ENCODE results near the gene TBCK. TPM values are rescaled to one million over a fixed set of nuclear protein-coding genes. Genes with fewer than 3 reads are reported as not detected.

TBCK gene
- total and polyA plus RNA-seq, 2 donors (not counting 3 experiments of a cell fraction or from before 2014, with no cell fraction given), result 18.2 to 38.6 TPM

- no peaks in the 10 kb centered on the region for H3K4me1 ChIP-seq (ENCODE audit: control insufficient read depth, extremely low read depth, insufficient read depth, low read length)
- BruUV-seq (replicated peaks), result no TSS peak
- intact Hi-C loops (cut with micrococcal nuclease), result no loop called here
- no peaks in the 10 kb centered on the region for H3K27me3 ChIP-seq (ENCODE audit: control insufficient read depth in 2 of 2, insufficient read depth in 2 of 2, low read length in 2 of 2)
- TF ChIP-seq GATA2 (IDR thresholded peaks at IDR 0.05; ENCODE audit: insufficient read depth, insufficient read length, low read depth, low read length) (no peak), MYC (IDR thresholded peaks at IDR 0.05; ENCODE audit: low read depth, low read length) (no peak), POLR2A (IDR thresholded peaks at IDR 0.05; ENCODE audit: low read depth, low read length) (no peak), JUN (IDR thresholded peaks at IDR 0.05; ENCODE audit: borderline replicate concordance, insufficient read depth, insufficient read length, low read depth) (no peak), MAX (IDR thresholded peaks at IDR 0.05; ENCODE audit: insufficient read depth, insufficient read length) (no peak), FOS (IDR thresholded peaks at IDR 0.05; ENCODE audit: borderline replicate concordance, insufficient read depth, low read length) (no peak)
- no peak for FAIRE-seq
- H4K20me1 ChIP-seq (replicated peaks; ENCODE audit: control insufficient read depth, extremely low read depth, insufficient read depth, low read length), result no peaks in the 10 kb centered on the region
- no peak overlapping the region for H3K27ac ChIP-seq (ENCODE audit: insufficient read depth, low read depth, low read length)
- no peaks in the 10 kb centered on the region for H3K9me1 ChIP-seq (replicated peaks; ENCODE audit: control insufficient read depth, extremely low read depth, insufficient read depth, low read length)
- dilution Hi-C loops (cut with MboI; ENCODE audit: extremely low pct_ligation_motif_present, low sequenced_read_pairs), result no loop called here
- no peak overlapping the region for H3K4me2 ChIP-seq (ENCODE audit: insufficient read depth, low read length)
- DNase-seq (ENCODE audit: low read depth, low spot score), result no peak
- H3K79me2 ChIP-seq (ENCODE audit: control insufficient read depth, insufficient read depth, low read length), result no peaks in the 10 kb centered on the region
- H3K9ac ChIP-seq (replicated peaks; ENCODE audit: extremely low read depth, insufficient read depth, low read length), result no peak overlapping the region
- no peak overlapping the region for H2AFZ ChIP-seq (ENCODE audit: low read depth, low read length)
- no peak overlapping the region for H3K4me3 ChIP-seq (replicated peaks in 1 of 3; ENCODE audit: insufficient read depth in 1 of 3, low read depth in 1 of 3, low read length in 3 of 3)
- H3K36me3 ChIP-seq (ENCODE audit: control insufficient read depth in 2 of 2, extremely low read depth in 1 of 2, insufficient read depth in 2 of 2, low read length in 2 of 2), result no peaks in the 10 kb centered on the region
- no peaks in the 10 kb centered on the region for H3K9me3 ChIP-seq (replicated peaks; ENCODE audit: control insufficient read depth, insufficient read depth, low read length)
- POLR2A ChIA-PET, result no interaction called here
- CTCF ChIA-PET, result no interaction called here
Observed at GRCh38 chr4:106194801-106195200, 121.2 kb downstream of the TBCK start.

GRCh38 chr4:106192131-106192530 lies 123.9 kb downstream of the TBCK start:
- H3K27me3 ChIP-seq (ENCODE audit: control insufficient read depth in 2 of 2, insufficient read depth in 2 of 2, low read length in 2 of 2), result no peaks in the 10 kb centered on the region
- no peak for TF ChIP-seq GATA2 (IDR thresholded peaks at IDR 0.05; ENCODE audit: insufficient read depth, insufficient read length, low read depth, low read length)
- TF ChIP-seq JUN (IDR thresholded peaks at IDR 0.05; ENCODE audit: borderline replicate concordance, insufficient read depth, insufficient read length, low read depth), result no peak
- no peak for TF ChIP-seq POLR2A (IDR thresholded peaks at IDR 0.05; ENCODE audit: low read depth, low read length)
- no peak for TF ChIP-seq EZH2 (IDR thresholded peaks at IDR 0.05; ENCODE audit: borderline replicate concordance, low read depth, low read length, severe bottlenecking)
- no peak for TF ChIP-seq POLR2AphosphoS5 (IDR thresholded peaks at IDR 0.05; ENCODE audit: insufficient read depth, low read depth, low read length)
- no peak for TF ChIP-seq MAX (IDR thresholded peaks at IDR 0.05; ENCODE audit: insufficient read depth, insufficient read length)
- TF ChIP-seq MYC (IDR thresholded peaks at IDR 0.05; ENCODE audit: low read depth, low read length), result no peak
- H3K4me1 ChIP-seq (ENCODE audit: control insufficient read depth, extremely low read depth, insufficient read depth, low read length), result no peaks in the 10 kb centered on the region
- no peaks in the 10 kb centered on the region for H3K36me3 ChIP-seq (ENCODE audit: control insufficient read depth in 2 of 2, extremely low read depth in 1 of 2, insufficient read depth in 2 of 2, low read length in 2 of 2)
- H3K27ac ChIP-seq (ENCODE audit: insufficient read depth, low read depth, low read length), result no peak overlapping the region
- H3K9ac ChIP-seq (replicated peaks; ENCODE audit: extremely low read depth, insufficient read depth, low read length), result no peak overlapping the region
- H2AFZ ChIP-seq (ENCODE audit: low read depth, low read length), result no peak overlapping the region
- no peak for FAIRE-seq
- no peak overlapping the region for H3K4me2 ChIP-seq (ENCODE audit: insufficient read depth, low read length)
- H3K9me3 ChIP-seq (replicated peaks; ENCODE audit: control insufficient read depth, insufficient read depth, low read length), result no peaks in the 10 kb centered on the region
- no peaks in the 10 kb centered on the region for H3K79me2 ChIP-seq (ENCODE audit: control insufficient read depth, insufficient read depth, low read length)
- DNase-seq (ENCODE audit: low read depth, low spot score), result no peak
- no peaks in the 10 kb centered on the region for H3K9me1 ChIP-seq (replicated peaks; ENCODE audit: control insufficient read depth, extremely low read depth, insufficient read depth, low read length)
- no TSS peak for BruUV-seq (replicated peaks)
- H3K4me3 ChIP-seq (replicated peaks in 1 of 3; ENCODE audit: insufficient read depth in 1 of 3, low read depth in 1 of 3, low read length in 3 of 3), result no peak overlapping the region
- intact Hi-C loops (cut with micrococcal nuclease) (no loop called here), dilution Hi-C loops (cut with MboI; ENCODE audit: extremely low pct_ligation_motif_present, low sequenced_read_pairs) (no loop called here)
- ChIA-PET POLR2A (no interaction called here), CTCF (interaction anchor here (1.7 to 1.8 kb wide), 2 partner anchors 14 to 18 kb away, joined by 4 to 7 read pairs; no protein-coding TSS in a partner anchor)
- no peaks in the 10 kb centered on the region for H4K20me1 ChIP-seq (replicated peaks; ENCODE audit: control insufficient read depth, extremely low read depth, insufficient read depth, low read length)
